ENCODE results near the gene SEZ6L. TPM values are rescaled to one million over a fixed set of nuclear protein-coding genes. Genes with fewer than 3 reads are reported as not detected.

SEZ6L gene
- total RNA-seq, 1 experiment from 2014 or later, result 0.13 TPM

- no CpG with 5 or more reads among the region's 5 CpGs for WGBS (ENCODE audit: extremely low coverage, insufficient read length, low lambda C conversion rate)
- Mint-ChIP-seq H3K36me3 (ENCODE audit: insufficient read depth in 1 of 3, low read depth in 3 of 3) (no peaks in the 10 kb centered on the region), H3K9me3 (no peaks in the 10 kb centered on the region), H3K27me3 (ENCODE audit: low read depth) (peaks cover 21% of the 10 kb centered on the region), H3K27ac (no peak overlapping the region), H3K4me3 (no peak overlapping the region), H3K4me1 (peaks cover 2 to 3% of the 10 kb centered on the region in 2 experiments; a peak in 1 of 4 replicates)
- H3K18ac ChIP-seq (ENCODE audit: insufficient read length, low read depth, low read length), result no peak overlapping the region
- H3K14ac ChIP-seq (ENCODE audit: insufficient read depth, low read length), result no peak overlapping the region
- no peaks in the 10 kb centered on the region for H3K23me2 ChIP-seq (ENCODE audit: insufficient read length, low read depth, low read length, poor library complexity, severe bottlenecking)
- H3K4me2 ChIP-seq (ENCODE audit: insufficient read depth, insufficient read length, low read length), result no peak overlapping the region
- no peak overlapping the region for H3K4ac ChIP-seq (ENCODE audit: low read depth, low read length)
- no peak overlapping the region for H3K27ac ChIP-seq (ENCODE audit: insufficient read length, low read depth, low read length)
- no peak overlapping the region for H4K8ac ChIP-seq (replicated peaks; ENCODE audit: insufficient read length, low read depth, low read length)
- H3T11ph ChIP-seq (ENCODE audit: low read length), result no peak overlapping the region
- no peak for DNase-seq
- no peaks in the 10 kb centered on the region for H4K20me1 ChIP-seq (ENCODE audit: control insufficient read depth, insufficient read depth, insufficient read length)
- H3K79me2 ChIP-seq (ENCODE audit: insufficient read depth, low read length), result no peaks in the 10 kb centered on the region
- no peak overlapping the region for H2BK5ac ChIP-seq (ENCODE audit: insufficient read length, low read length)
- H3K27me3 ChIP-seq (ENCODE audit: insufficient read depth, low read length), result no peaks in the 10 kb centered on the region
- H3K9me3 ChIP-seq (ENCODE audit: control insufficient read depth, low read depth, low read length), result no peaks in the 10 kb centered on the region
- H4K91ac ChIP-seq (ENCODE audit: insufficient read length, low read depth, low read length), result no peak overlapping the region
- H2AK5ac ChIP-seq (ENCODE audit: insufficient read length, low read length), result no peak overlapping the region
- no peaks in the 10 kb centered on the region for H3K79me1 ChIP-seq (ENCODE audit: insufficient read depth, low read depth, low read length, poor library complexity, severe bottlenecking)
- no peaks in the 10 kb centered on the region for H3K4me1 ChIP-seq (ENCODE audit: insufficient read depth, low read length)
- no peak overlapping the region for H2BK20ac ChIP-seq (ENCODE audit: low read depth, low read length, poor library complexity, severe bottlenecking)
- H2BK12ac ChIP-seq (ENCODE audit: insufficient read length, low read depth, low read length), result no peak overlapping the region
- no peak overlapping the region for H3K56ac ChIP-seq (ENCODE audit: insufficient read length, low read depth, low read length)
- no peak overlapping the region; the same call in 1 of the 2 replicates for H2BK15ac ChIP-seq (ENCODE audit: low read depth, low read length)
- H4K5ac ChIP-seq (ENCODE audit: insufficient read length, low read depth, low read length), result no peak overlapping the region
- no peak overlapping the region for H3K23ac ChIP-seq (ENCODE audit: insufficient read length, low read depth, low read length)
- H2BK120ac ChIP-seq (ENCODE audit: low read depth, low read length, poor library complexity, severe bottlenecking), result no peak overlapping the region
- no peak overlapping the region for H2AFZ ChIP-seq (ENCODE audit: low read length)
- TF ChIP-seq CTCF (conservative IDR thresholded peaks at IDR 0.05), result no peak
- no peak overlapping the region for H3K9ac ChIP-seq (ENCODE audit: extremely low read depth, insufficient read length, low read length)
These were observed 151.2 kb downstream of the SEZ6L start for GRCh38 chr22:26320447-26320846.
